Thyroid gland (tissue), 4 donors: Measurements from ENCODE around the gene EBP. TPM values are rescaled to one million over a fixed set of nuclear protein-coding genes. Genes with fewer than 3 reads are reported as not detected.
"Not testable (repeated sequence)": the region's sequence is repeated elsewhere in the genome, so short reads cannot be mapped to it uniquely, and the experiment has no call there.

Experiments
- DNase-seq, 2 donors: peaks; one replicate each; pipeline ENCODE4 v3.0.0-alpha.2; 2019
- H3K27ac ChIP-seq, 3 donors: fragments of 200-600 bp; sonication (generic); 1 replicate in 2 of 3; 2 replicates in 1 of 3; pipeline ENCODE4 v1.5.1; 2016 to 2019; ENCODE audit warnings: mild to moderate bottlenecking in 1 of 3, moderate library complexity in 1 of 3
- H3K27me3 ChIP-seq: fragments of 200-600 bp; sonication (generic); one replicate; pipeline ENCODE4 v1.5.1; 2019
- H3K36me3 ChIP-seq, 2 donors: fragments of 200-600 bp; sonication (generic); one replicate each; pipeline ENCODE4 v1.5.1; 2016 to 2019
- H3K4me1 ChIP-seq, 2 donors: fragments of 200-600 bp; sonication (generic); one replicate each; pipeline ENCODE4 v1.5.1; 2017 to 2019
- H3K4me3 ChIP-seq, 3 donors: fragments of 200-600 bp; sonication (generic); replicated peaks in 1 of 3; 1 replicate in 2 of 3; 2 replicates in 1 of 3; pipeline ENCODE4 v1.5.1; 2016; ENCODE audit warnings: mild to moderate bottlenecking in 1 of 3
- H3K9me3 ChIP-seq: fragments of 200-600 bp; sonication (generic); one replicate; pipeline ENCODE4 v1.5.1; 2017
- POLR2A ChIP-seq, 2 donors: fragments of 450-650 bp; IDR thresholded peaks; one replicate each; pipeline ENCODE4 v1.6.1; 2017; ENCODE audit warnings: antibody characterized with exemption in 2 of 2, mild to moderate bottlenecking in 2 of 2, moderate library complexity in 1 of 2
- WGBS, 2 donors: methylation state at CpG; one replicate each; pipeline ENCODE4 v1.1.5; 2017; 5-methylcytosine and 5-hydroxymethylcytosine counted together
- intact Hi-C: fragments of 100-400 bp; cut with DNase I; formaldehyde crosslinking; loops from one replicate; pipeline ENCODE4 v1.15.1; 2023
- total RNA-seq, 4 donors: library from RNA; depleted of rRNA; stranded (reverse); fragments of >200 nt; gene quantifications; one replicate each; pipeline ENCODE4 v1.2.3, GENCODE V29; 2016
- TF ChIP-seq, protein P1 (sequence below), 6 experiments: fragments of 200-600 bp in 3 of 6; fragments of 450-650 bp in 3 of 6; sonication (generic) in 3 of 6; IDR thresholded peaks; one replicate each; pipeline ENCODE4 v1.5.1; 2016 to 2019; ENCODE audit warnings: antibody characterized with exemption in 6 of 6, mild to moderate bottlenecking in 2 of 6, inconsistent platforms in 1 of 6, moderate library complexity in 1 of 6

Gene EBP
- total RNA-seq, 4 donors from 2014 or later = 11.0 to 43.5 (median 35.5) TPM

DNA sequence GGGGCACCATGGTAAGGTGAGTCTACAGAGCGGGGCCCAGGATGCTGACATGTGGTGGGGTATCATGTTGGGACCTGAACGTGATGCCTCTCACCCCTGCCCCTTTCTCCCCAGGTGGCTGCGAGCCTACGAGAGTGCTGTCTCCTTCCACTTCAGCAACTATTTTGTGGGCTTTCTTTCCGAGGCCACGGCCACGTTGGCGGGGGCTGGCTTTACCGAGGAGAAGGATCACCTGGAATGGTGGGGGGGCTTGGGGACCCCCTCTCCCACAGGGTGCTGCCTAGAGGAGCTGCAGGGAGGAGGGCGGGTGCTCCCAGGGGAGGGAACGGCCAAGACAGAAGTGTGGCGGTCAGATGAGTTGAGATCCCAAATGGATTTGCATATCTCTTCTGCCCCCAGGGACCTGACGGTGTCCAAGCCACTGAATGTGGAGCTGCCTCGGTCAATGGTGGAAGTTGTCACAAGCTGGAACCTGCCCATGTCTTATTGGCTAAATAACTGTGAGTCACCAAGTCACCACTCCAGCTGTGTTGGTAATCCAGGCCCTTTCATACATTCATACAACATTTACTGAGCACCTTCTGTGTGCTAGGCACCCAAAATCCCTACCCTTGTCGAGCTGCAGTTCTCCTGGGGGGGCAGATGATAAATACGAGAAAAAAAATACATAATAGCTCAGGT lies 7.3 kb upstream of the EBP start:
- no peaks in the 10 kb centered on the region for H3K27me3 ChIP-seq
- 90 to 98% methylated on average over 7 to 14 of the region's 16 CpGs for WGBS, 2 donors
- no peak overlapping the region for H3K27ac ChIP-seq
- no peaks in the 10 kb centered on the region for H3K9me3 ChIP-seq
- TF ChIP-seq, protein P1, sequence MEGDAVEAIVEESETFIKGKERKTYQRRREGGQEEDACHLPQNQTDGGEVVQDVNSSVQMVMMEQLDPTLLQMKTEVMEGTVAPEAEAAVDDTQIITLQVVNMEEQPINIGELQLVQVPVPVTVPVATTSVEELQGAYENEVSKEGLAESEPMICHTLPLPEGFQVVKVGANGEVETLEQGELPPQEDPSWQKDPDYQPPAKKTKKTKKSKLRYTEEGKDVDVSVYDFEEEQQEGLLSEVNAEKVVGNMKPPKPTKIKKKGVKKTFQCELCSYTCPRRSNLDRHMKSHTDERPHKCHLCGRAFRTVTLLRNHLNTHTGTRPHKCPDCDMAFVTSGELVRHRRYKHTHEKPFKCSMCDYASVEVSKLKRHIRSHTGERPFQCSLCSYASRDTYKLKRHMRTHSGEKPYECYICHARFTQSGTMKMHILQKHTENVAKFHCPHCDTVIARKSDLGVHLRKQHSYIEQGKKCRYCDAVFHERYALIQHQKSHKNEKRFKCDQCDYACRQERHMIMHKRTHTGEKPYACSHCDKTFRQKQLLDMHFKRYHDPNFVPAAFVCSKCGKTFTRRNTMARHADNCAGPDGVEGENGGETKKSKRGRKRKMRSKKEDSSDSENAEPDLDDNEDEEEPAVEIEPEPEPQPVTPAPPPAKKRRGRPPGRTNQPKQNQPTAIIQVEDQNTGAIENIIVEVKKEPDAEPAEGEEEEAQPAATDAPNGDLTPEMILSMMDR (IDR thresholded peaks at IDR 0.05) = no peak
- no peak for TF ChIP-seq POLR2A (IDR thresholded peaks at IDR 0.05)
- DNase-seq = no peak
- no peaks in the 10 kb centered on the region for H3K36me3 ChIP-seq
- H3K4me3 ChIP-seq = no peak overlapping the region
- intact Hi-C loops = no loop called here
- no peaks in the 10 kb centered on the region for H3K4me1 ChIP-seq

DNA sequence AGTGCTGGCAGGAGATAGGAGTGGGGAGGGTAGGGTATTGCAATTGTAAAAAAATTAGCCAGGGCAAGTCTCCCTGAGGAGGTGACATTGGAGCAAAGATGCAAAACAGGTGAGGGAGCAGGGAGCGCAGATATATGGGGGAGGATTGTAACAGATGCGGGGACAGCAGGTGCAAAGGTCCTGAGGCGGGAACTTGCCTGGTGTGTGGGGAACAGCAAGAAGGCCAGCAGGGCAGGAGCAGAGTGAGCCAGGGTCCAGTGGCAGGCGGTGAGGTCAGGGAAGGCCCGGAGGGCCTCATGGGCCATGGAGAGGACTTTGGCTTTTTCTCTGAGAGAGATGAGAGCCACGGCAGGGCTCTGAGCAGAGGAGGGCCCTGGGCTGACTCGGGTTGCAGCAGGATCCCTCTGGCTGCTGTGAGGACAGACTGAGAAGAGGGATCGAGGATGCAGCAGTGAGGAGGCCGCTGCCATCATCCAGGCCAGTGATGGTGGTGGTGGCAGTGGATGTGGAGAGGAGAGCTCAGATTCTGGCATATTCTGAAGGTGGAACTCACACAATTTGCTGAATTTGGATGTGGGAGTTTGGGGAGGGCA lies 6.6 kb upstream of the EBP start:
- Histone ChIP-seq H3K27me3 (no peaks in the 10 kb centered on the region), H3K27ac (no peak overlapping the region), H3K36me3 (no peaks in the 10 kb centered on the region), H3K9me3 (no peaks in the 10 kb centered on the region), H3K4me3 (no peak overlapping the region), H3K4me1 (no peaks in the 10 kb centered on the region)
- intact Hi-C loops = no loop called here
- 96 to 98% methylated on average over 9 of the region's 9 CpGs for WGBS, 2 donors
- no peak for DNase-seq
- TF ChIP-seq, protein P1 (IDR thresholded peaks at IDR 0.05) = no peak
- no peak for TF ChIP-seq POLR2A (IDR thresholded peaks at IDR 0.05)

GRCh38 chrX:48515842-48516241 lies 5.8 kb upstream of the EBP start:
- Histone ChIP-seq H3K27me3 (no peaks in the 10 kb centered on the region), H3K4me1 (no peaks in the 10 kb centered on the region), H3K4me3 (no peak overlapping the region), H3K9me3 (no peaks in the 10 kb centered on the region), H3K36me3 (no peaks in the 10 kb centered on the region), H3K27ac (no peak overlapping the region)
- intact Hi-C loops = no loop called here
- TF ChIP-seq, protein P1 (IDR thresholded peaks at IDR 0.05) = no peak
- no peak for TF ChIP-seq POLR2A (IDR thresholded peaks at IDR 0.05)
- WGBS, 2 donors = 100% methylated on average over 3 to 4 of the region's 10 CpGs
- no peak for DNase-seq

DNA sequence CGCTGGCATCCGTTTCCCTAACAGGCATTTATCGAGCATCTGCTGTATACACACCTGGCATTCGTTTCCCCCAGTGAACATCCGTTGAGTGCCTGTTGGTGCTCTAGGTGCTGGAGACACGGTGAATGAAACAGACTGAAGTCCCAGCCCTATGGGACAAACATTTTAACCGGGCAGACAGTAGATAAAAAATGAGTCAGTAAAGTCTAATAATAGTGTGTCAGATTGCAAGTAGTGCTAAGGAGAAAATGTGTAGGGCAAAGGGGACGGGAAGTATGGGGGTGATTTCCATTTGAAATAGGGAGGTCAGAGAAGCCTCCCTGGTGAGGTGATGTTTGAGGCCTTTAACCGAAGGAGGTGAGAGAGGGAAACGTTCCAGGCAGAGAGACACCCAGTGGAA lies 5.3 kb upstream of the EBP start:
- H3K4me1 ChIP-seq = no peaks in the 10 kb centered on the region
- no peaks in the 10 kb centered on the region for H3K36me3 ChIP-seq
- H3K27me3 ChIP-seq = no peaks in the 10 kb centered on the region
- TF ChIP-seq, protein P1 (IDR thresholded peaks at IDR 0.05) = no peak
- DNase-seq = no peak
- intact Hi-C loops = no loop called here
- no peaks in the 10 kb centered on the region for H3K9me3 ChIP-seq
- H3K4me3 ChIP-seq = no peak overlapping the region
- no peak overlapping the region for H3K27ac ChIP-seq
- WGBS, 2 donors = 85% methylated on average over 10 of the region's 10 CpGs

DNA sequence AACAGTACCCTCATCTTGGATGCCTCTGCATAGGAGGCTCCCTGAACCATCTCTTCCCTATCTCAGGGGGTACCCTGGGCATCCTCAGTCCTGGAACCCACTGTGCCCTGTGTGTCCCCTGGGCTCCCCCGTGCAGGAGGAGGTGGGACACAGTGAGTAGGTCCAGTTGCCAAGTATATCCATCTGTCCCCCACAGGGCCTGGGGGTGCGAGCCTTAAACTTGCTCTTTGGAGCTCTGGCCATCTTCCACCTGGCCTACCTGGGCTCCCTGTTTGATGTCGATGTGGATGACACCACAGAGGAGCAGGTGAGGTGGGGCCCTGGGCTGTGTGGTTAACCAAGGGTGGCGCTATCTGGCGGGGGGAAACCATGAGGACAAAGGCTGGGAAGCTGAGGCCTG lies 4.6 kb upstream of the EBP start:
- TF ChIP-seq, protein P1 (IDR thresholded peaks at IDR 0.05) = no peak
- TF ChIP-seq POLR2A (IDR thresholded peaks at IDR 0.05) = no peak
- WGBS, 2 donors = 80% methylated on average over 3 of the region's 5 CpGs; no CpG with 5 or more reads in 1 of the 2 donors
- no peak for DNase-seq
- H3K27me3 ChIP-seq = no peaks in the 10 kb centered on the region
- H3K9me3 ChIP-seq = no peaks in the 10 kb centered on the region
- H3K4me1 ChIP-seq = no peaks in the 10 kb centered on the region
- no peak overlapping the region for H3K4me3 ChIP-seq
- no peak overlapping the region for H3K27ac ChIP-seq
- intact Hi-C loops = no loop called here
- no peaks in the 10 kb centered on the region for H3K36me3 ChIP-seq

- DNase-seq, H3K27me3 ChIP-seq, H3K27ac ChIP-seq, H3K9me3 ChIP-seq, H3K36me3 ChIP-seq, H3K4me3 ChIP-seq, intact Hi-C loops, H3K4me1 ChIP-seq: not testable (repeated sequence)
- WGBS, 2 donors = 89% methylated on average over 4 of the region's 4 CpGs; no CpG with 5 or more reads in 1 of the 2 donors
These were observed 2.1 kb upstream of the EBP start for GRCh38 chrX:48519481-48519880.
